MM.1S (cell line): ENCODE data around the gene SLC17A9.

Experiments
- CTCF ChIP-seq: fragments of 300-600 bp; sonication (generic); IDR thresholded peaks from 2 replicates; pipeline ENCODE4 v1.5.1; 2016; ENCODE audit warnings: antibody characterized with exemption, low read length, mixed read lengths
- EZH2phosphoT487 ChIP-seq: fragments of 300-600 bp; sonication (generic); IDR thresholded peaks from 2 replicates; pipeline ENCODE4 v1.6.1; 2018; ENCODE audit warnings: antibody characterized with exemption, low read length

GRCh38 chr20:62978561-62978943 is 26.0 kb downstream of the SLC17A9 start:
- no peak for TF ChIP-seq EZH2phosphoT487
- no peak for TF ChIP-seq CTCF
